Nephron (organoid): Measurements from ENCODE around the gene RBBP8NL.

Experiments used
- H3K27ac Mint-ChIP-seq, 3 experiments: 2 replicates each; pipeline ENCODE4 v1.8.0; 2020; ENCODE audit warnings: mixed read lengths in 3 of 3, mild to moderate bottlenecking in 2 of 3, moderate library complexity in 1 of 3
- H3K27me3 Mint-ChIP-seq: 2 replicates; pipeline ENCODE4 v1.8.0; 2021; ENCODE audit warnings: low read depth, mild to moderate bottlenecking, moderate library complexity, mixed read lengths
- H3K36me3 Mint-ChIP-seq: 2 replicates; pipeline ENCODE4 v1.8.0; 2020; ENCODE audit warnings: low read depth, mixed read lengths
- H3K4me1 Mint-ChIP-seq: 2 replicates; pipeline ENCODE4 v1.8.0; 2020; ENCODE audit warnings: mixed read lengths
- H3K4me3 Mint-ChIP-seq, 3 experiments: 2 replicates each; pipeline ENCODE4 v1.8.0; 2020; ENCODE audit warnings: mild to moderate bottlenecking in 3 of 3, mixed read lengths in 3 of 3, moderate library complexity in 2 of 3
- H3K9me3 Mint-ChIP-seq: 2 replicates; pipeline ENCODE4 v1.8.0; 2020; ENCODE audit warnings: mixed read lengths
- CTCF ChIP-seq, 3 experiments: fragments of 200-600 bp; sonication (generic); IDR thresholded peaks; one replicate each; pipeline ENCODE4 v1.5.0; 2021; ENCODE audit warnings: antibody characterized with exemption in 3 of 3; ENCODE audit not compliant: unreplicated experiment in 3 of 3

The RBBP8NL gene

GRCh38 chr20:62445553-62446340 is 18.4 kb upstream of the RBBP8NL start:
- TF ChIP-seq CTCF (IDR thresholded peaks at IDR 0.05; ENCODE audit: unreplicated experiment in 3 of 3) = no peak
- H3K36me3 Mint-ChIP-seq = no peaks in the 10 kb centered on the region

GRCh38 chr20:62444286-62444685 is 16.9 kb upstream of the RBBP8NL start:
- Mint-ChIP-seq H3K27ac (no peak overlapping the region), H3K9me3 (no peaks in the 10 kb centered on the region), H3K4me1 (no peaks in the 10 kb centered on the region), H3K4me3 (no peak overlapping the region), H3K36me3 (no peaks in the 10 kb centered on the region), H3K27me3 (peaks cover 35% of the 10 kb centered on the region)
- no peak for TF ChIP-seq CTCF (IDR thresholded peaks at IDR 0.05; ENCODE audit: unreplicated experiment in 3 of 3)

More at GRCh38 chr20:62445553-62446340, 18.4 kb upstream of the RBBP8NL start:
- Mint-ChIP-seq H3K27ac (no peak overlapping the region), H3K4me1 (peaks cover 3% of the 10 kb centered on the region), H3K27me3 (peaks cover 39% of the 10 kb centered on the region), H3K4me3 (no peak overlapping the region), H3K9me3 (no peaks in the 10 kb centered on the region)

GRCh38 chr20:62441987-62442539 is 14.7 kb upstream of the RBBP8NL start:
- H3K4me1 Mint-ChIP-seq = no peaks in the 10 kb centered on the region
- no peak for TF ChIP-seq CTCF (IDR thresholded peaks at IDR 0.05; ENCODE audit: unreplicated experiment in 3 of 3)
- no peaks in the 10 kb centered on the region for H3K36me3 Mint-ChIP-seq
- peaks cover 41% of the 10 kb centered on the region for H3K27me3 Mint-ChIP-seq
- H3K27ac Mint-ChIP-seq = no peak overlapping the region
- peaks cover under 1% of the 10 kb centered on the region for H3K9me3 Mint-ChIP-seq
- H3K4me3 Mint-ChIP-seq = no peak overlapping the region

- Mint-ChIP-seq H3K4me3 (no peak overlapping the region), H3K27ac (no peak overlapping the region), H3K9me3 (peaks cover 3% of the 10 kb centered on the region), H3K27me3 (peaks cover 39% of the 10 kb centered on the region), H3K36me3 (no peaks in the 10 kb centered on the region), H3K4me1 (peaks cover 3% of the 10 kb centered on the region)
- no peak for TF ChIP-seq CTCF (IDR thresholded peaks at IDR 0.05; ENCODE audit: unreplicated experiment in 3 of 3)
These were observed 11.9 kb upstream of the RBBP8NL start for GRCh38 chr20:62439218-62439617.

GRCh38 chr20:62437927-62438326 is 10.6 kb upstream of the RBBP8NL start:
- H3K36me3 Mint-ChIP-seq = no peaks in the 10 kb centered on the region
- no peak overlapping the region for H3K4me3 Mint-ChIP-seq
- TF ChIP-seq CTCF (IDR thresholded peaks at IDR 0.05; ENCODE audit: unreplicated experiment in 3 of 3) = no peak
- peaks cover 46% of the 10 kb centered on the region for H3K27me3 Mint-ChIP-seq
- no peak overlapping the region for H3K27ac Mint-ChIP-seq
- peaks cover 3% of the 10 kb centered on the region for H3K9me3 Mint-ChIP-seq
- H3K4me1 Mint-ChIP-seq = peaks cover 11% of the 10 kb centered on the region

- Mint-ChIP-seq H3K27me3 (peaks cover 48% of the 10 kb centered on the region), H3K36me3 (no peaks in the 10 kb centered on the region), H3K4me3 (no peak overlapping the region), H3K4me1 (peaks cover 11% of the 10 kb centered on the region), H3K9me3 (peaks cover 3% of the 10 kb centered on the region), H3K27ac (peak overlapping the region in 1 of 3 experiments; percentile 10)
- no peak for TF ChIP-seq CTCF (IDR thresholded peaks at IDR 0.05; ENCODE audit: unreplicated experiment in 3 of 3)
These were observed 10.2 kb upstream of the RBBP8NL start for GRCh38 chr20:62437496-62437895.
